Endodermal cell (in vitro differentiated cells): ENCODE data around the gene PDE4D. TPM values are rescaled to one million over a fixed set of nuclear protein-coding genes. Genes with fewer than 3 reads are reported as not detected.
A peak's percentile ranks its signal among the peaks of the same experiment; 100 is the strongest.
"Not testable (repeated sequence)": the region's sequence is repeated elsewhere in the genome, so short reads cannot be mapped to it uniquely, and the experiment has no call there.

Experiments used
- DNase-seq: peaks from one replicate; pipeline ENCODE4 v3.0.0-alpha.2; 2017
- H3K27ac ChIP-seq: 2 replicates; pipeline ENCODE4 v1.5.1; 2013; ENCODE audit warnings: mild to moderate bottlenecking, low read depth, low read length, moderate library complexity
- H3K27me3 ChIP-seq: 2 replicates; pipeline ENCODE4 v1.6.1; 2013; ENCODE audit warnings: mild to moderate bottlenecking, low read length, moderate library complexity; ENCODE audit not compliant: insufficient read depth, control insufficient read depth, poor library complexity, severe bottlenecking
- H3K36me3 ChIP-seq: 2 replicates; pipeline ENCODE4 v1.7.0; 2013; ENCODE audit warnings: mild to moderate bottlenecking, low read length, moderate library complexity; ENCODE audit not compliant: control insufficient read depth, insufficient read depth
- H3K4me1 ChIP-seq: one replicate; pipeline ENCODE4 v1.7.0; 2013; ENCODE audit warnings: low read length; ENCODE audit not compliant: control insufficient read depth, insufficient read depth
- H3K4me3 ChIP-seq: 2 replicates; pipeline ENCODE4 v1.5.1; 2013; ENCODE audit warnings: mild to moderate bottlenecking, low read length, moderate library complexity
- H3K9ac ChIP-seq: 2 replicates; pipeline ENCODE4 v1.6.1; 2013; ENCODE audit warnings: mild to moderate bottlenecking, low read length, moderate library complexity; ENCODE audit not compliant: poor library complexity, severe bottlenecking; ENCODE audit errors: extremely low read depth
- H3K9me3 ChIP-seq: 2 replicates; pipeline ENCODE4 v1.6.1; 2013; ENCODE audit warnings: mild to moderate bottlenecking, low read length, moderate library complexity; ENCODE audit not compliant: control insufficient read depth
- H3K27ac Mint-ChIP-seq: 2 replicates; pipeline ENCODE4 v1.8.0; 2020; ENCODE audit warnings: mixed read lengths
- H3K27me3 Mint-ChIP-seq: 2 replicates; pipeline ENCODE4 v1.8.0; 2021; ENCODE audit warnings: mild to moderate bottlenecking, mixed read lengths; ENCODE audit not compliant: insufficient read depth
- H3K36me3 Mint-ChIP-seq: 2 replicates; pipeline ENCODE4 v1.8.0; 2020; ENCODE audit warnings: low read depth, mixed read lengths
- H3K4me1 Mint-ChIP-seq: 2 replicates; pipeline ENCODE4 v1.8.0; 2020; ENCODE audit warnings: mixed read lengths
- H3K4me3 Mint-ChIP-seq: 2 replicates; pipeline ENCODE4 v1.8.0; 2020; ENCODE audit warnings: mild to moderate bottlenecking, moderate library complexity, mixed read lengths
- H3K9me3 Mint-ChIP-seq: 2 replicates; pipeline ENCODE4 v1.8.0; 2020; ENCODE audit warnings: mild to moderate bottlenecking, mixed read lengths
- WGBS, 2 experiments: methylation state at CpG; one replicate each; pipeline versions ENCODE4 v1.1.5 to v1.1.7; 2013; ENCODE audit warnings: missing lambda C conversion rate in 2 of 2, mixed read lengths in 1 of 2; ENCODE audit not compliant: insufficient coverage in 1 of 2, insufficient read length in 1 of 2; 5-methylcytosine and 5-hydroxymethylcytosine counted together
- total RNA-seq, 2 donors: library from RNA; stranded (reverse); fragmentation: NEBNext Ultra II Directional in 1 of 2; extraction: Animal tissue kit (Norgen Biotek cat#: 25700) in 1 of 2; gene quantifications; 2 replicates in 1 of 2; 3 replicates in 1 of 2; pipeline ENCODE4 v1.2.1, GENCODE V29; 2021
- TF ChIP-seq, protein P1 (sequence below): fragments of 200-600 bp; sonication (generic); conservative IDR thresholded peaks from 2 replicates; pipeline ENCODE4 v1.5.0; 2021; ENCODE audit warnings: antibody characterized with exemption, mild to moderate bottlenecking

PDE4D gene
- total RNA-seq, 2 donors from 2014 or later: 9.2 to 11.4 TPM

- Histone ChIP-seq H3K9me3 (no peaks in the 10 kb centered on the region), H3K4me3 (no peak overlapping the region), H3K4me1 (peaks cover 6% of the 10 kb centered on the region), H3K9ac (no peak overlapping the region), H3K27me3 (no peaks in the 10 kb centered on the region), H3K27ac (no peak overlapping the region), H3K36me3 (no peaks in the 10 kb centered on the region)
- TF ChIP-seq, protein P1, sequence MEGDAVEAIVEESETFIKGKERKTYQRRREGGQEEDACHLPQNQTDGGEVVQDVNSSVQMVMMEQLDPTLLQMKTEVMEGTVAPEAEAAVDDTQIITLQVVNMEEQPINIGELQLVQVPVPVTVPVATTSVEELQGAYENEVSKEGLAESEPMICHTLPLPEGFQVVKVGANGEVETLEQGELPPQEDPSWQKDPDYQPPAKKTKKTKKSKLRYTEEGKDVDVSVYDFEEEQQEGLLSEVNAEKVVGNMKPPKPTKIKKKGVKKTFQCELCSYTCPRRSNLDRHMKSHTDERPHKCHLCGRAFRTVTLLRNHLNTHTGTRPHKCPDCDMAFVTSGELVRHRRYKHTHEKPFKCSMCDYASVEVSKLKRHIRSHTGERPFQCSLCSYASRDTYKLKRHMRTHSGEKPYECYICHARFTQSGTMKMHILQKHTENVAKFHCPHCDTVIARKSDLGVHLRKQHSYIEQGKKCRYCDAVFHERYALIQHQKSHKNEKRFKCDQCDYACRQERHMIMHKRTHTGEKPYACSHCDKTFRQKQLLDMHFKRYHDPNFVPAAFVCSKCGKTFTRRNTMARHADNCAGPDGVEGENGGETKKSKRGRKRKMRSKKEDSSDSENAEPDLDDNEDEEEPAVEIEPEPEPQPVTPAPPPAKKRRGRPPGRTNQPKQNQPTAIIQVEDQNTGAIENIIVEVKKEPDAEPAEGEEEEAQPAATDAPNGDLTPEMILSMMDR: no peak
- no peaks in the 10 kb centered on the region for H3K36me3 Mint-ChIP-seq
- WGBS, 2 experiments: 95 to 100% methylated on average over 2 to 3 of the region's 3 CpGs
- H3K4me3 Mint-ChIP-seq: no peak overlapping the region
- peaks cover 12% of the 10 kb centered on the region for H3K4me1 Mint-ChIP-seq
- no peaks in the 10 kb centered on the region for H3K9me3 Mint-ChIP-seq
- no peak overlapping the region for H3K27ac Mint-ChIP-seq
- H3K27me3 Mint-ChIP-seq: no peaks in the 10 kb centered on the region
- no peak for DNase-seq
Observed at GRCh38 chr5:58961631-58962280, 931.8 kb downstream of the PDE4D start.

- WGBS, 2 experiments: 69 to 84% methylated on average over 2 to 3 of the region's 3 CpGs
- Mint-ChIP-seq H3K36me3 (no peaks in the 10 kb centered on the region), H3K27me3 (no peaks in the 10 kb centered on the region), H3K4me3 (no peak overlapping the region), H3K27ac (no peak overlapping the region), H3K4me1 (peaks cover 3% of the 10 kb centered on the region), H3K9me3 (no peaks in the 10 kb centered on the region)
- peak; percentile 64 for DNase-seq
- no peak overlapping the region for H3K27ac ChIP-seq
- no peaks in the 10 kb centered on the region for H3K27me3 ChIP-seq
- no peak overlapping the region for H3K9ac ChIP-seq
- no peaks in the 10 kb centered on the region for H3K9me3 ChIP-seq
- H3K4me3 ChIP-seq: no peak overlapping the region
- H3K4me1 ChIP-seq: no peaks in the 10 kb centered on the region
- no peaks in the 10 kb centered on the region for H3K36me3 ChIP-seq
- TF ChIP-seq, protein P1: no peak
Observed at GRCh38 chr5:58958701-58959100, 934.8 kb downstream of the PDE4D start.

GRCh38 chr5:58953218-58953617 lies 940.3 kb downstream of the PDE4D start:
- not testable (repeated sequence) for H3K27ac Mint-ChIP-seq, H3K4me3 Mint-ChIP-seq, DNase-seq, H3K9me3 ChIP-seq, H3K36me3 ChIP-seq, H3K4me1 ChIP-seq, H3K4me3 ChIP-seq, H3K9me3 Mint-ChIP-seq, H3K27ac ChIP-seq, H3K36me3 Mint-ChIP-seq, H3K27me3 Mint-ChIP-seq, H3K4me1 Mint-ChIP-seq, H3K27me3 ChIP-seq, H3K9ac ChIP-seq
- WGBS, 2 experiments: 98% methylated on average over 2 of the region's 2 CpGs; no CpG with 5 or more reads in 1 of the 2 experiments

DNA sequence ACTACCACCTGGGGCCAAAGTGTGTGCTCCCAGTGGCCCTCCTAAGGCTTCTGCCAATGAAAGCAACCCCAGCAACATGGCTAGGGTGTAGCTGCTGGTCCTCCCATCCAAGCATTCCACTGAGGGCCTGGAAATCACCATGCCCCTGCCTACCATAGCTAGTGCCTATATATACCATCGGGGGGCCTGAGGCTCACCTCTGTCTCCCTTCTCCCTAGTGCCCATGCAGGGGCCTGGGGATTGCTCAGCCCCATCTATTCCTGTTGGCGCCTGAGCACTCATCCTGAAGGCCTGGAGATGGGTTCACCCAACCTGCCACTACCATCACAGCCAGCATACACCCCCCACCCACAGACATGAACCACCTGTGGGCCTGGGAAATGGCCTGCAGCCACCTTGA lies 943.3 kb downstream of the PDE4D start:
- no peak overlapping the region for H3K27ac ChIP-seq
- no peak for DNase-seq
- no peaks in the 10 kb centered on the region for H3K4me1 ChIP-seq
- TF ChIP-seq, protein P1: no peak
- no peaks in the 10 kb centered on the region for H3K27me3 ChIP-seq
- no peak overlapping the region for H3K4me3 Mint-ChIP-seq
- H3K4me1 Mint-ChIP-seq: peaks cover 3% of the 10 kb centered on the region
- peaks cover 3% of the 10 kb centered on the region for H3K9me3 Mint-ChIP-seq
- no peaks in the 10 kb centered on the region for H3K27me3 Mint-ChIP-seq
- no peaks in the 10 kb centered on the region for H3K9me3 ChIP-seq
- H3K4me3 ChIP-seq: no peak overlapping the region
- WGBS, 2 experiments: 94% methylated on average over 2 of the region's 2 CpGs; no CpG with 5 or more reads in 1 of the 2 experiments
- H3K27ac Mint-ChIP-seq: no peak overlapping the region
- peaks cover 2% of the 10 kb centered on the region for H3K36me3 Mint-ChIP-seq
- no peak overlapping the region for H3K9ac ChIP-seq
- H3K36me3 ChIP-seq: no peaks in the 10 kb centered on the region
